K562 (cell line): ENCODE measurements around the gene TJP3. TPM values are rescaled to one million over a fixed set of nuclear protein-coding genes. Genes with fewer than 3 reads are reported as not detected.

Experiments
- ATAC-seq: fragments of 200-7000 bp; cut with Tn5 transposase; 3 replicates; pipeline ENCODE4 v1.9.1; 2020; ENCODE audit warnings: moderate library complexity
- BruUV-seq: library from RNA; stranded (reverse); fragments of 400-500 nt; replicated peaks from 2 replicates; lab custom pipeline; 2021; lab: Mats Ljungman, UMichigan
- CTCF ChIA-PET: fragments of 300-600 bp; formaldehyde crosslinking; extraction: SDS; loops from one replicate; lab custom pipeline; 2021; ENCODE audit warnings: low intra/inter-chr PET ratio; lab: Yijun Ruan, JAX
- POLR2A ChIA-PET: fragments of 300-600, 350-650 bp; sonication (Branson Sonifier 250); formaldehyde crosslinking; extraction: SDS; loops from one replicate; lab custom pipeline; 2021; ENCODE audit warnings: antibody characterized with exemption, inconsistent platforms; lab: Yijun Ruan, JAX
- DNase-seq, 4 experiments: peaks; one replicate each; pipeline versions ENCODE4 v3.0.0 to v3.0.0-alpha.2; 2011 to 2018; ENCODE audit warnings: low spot score in 3 of 4, mixed read lengths in 3 of 4; ENCODE audit errors: extremely low read depth in 1 of 4
- FAIRE-seq: peaks from 2 replicates; lab custom pipeline; 2011; peaks lifted over from hg19 to GRCh38; lab: Jason Lieb, UNC
- H2AFZ ChIP-seq: 2 replicates; pipeline ENCODE4 v1.6.0; 2011; ENCODE audit warnings: low read depth, low read length, control low read depth, inconsistent platforms
- H3K27ac ChIP-seq: fragments of 200-600 bp; 3 replicates; pipeline ENCODE4 v1.8.0; 2011; ENCODE audit warnings: low read depth, mild to moderate bottlenecking, control low read depth, inconsistent platforms, low read length, moderate library complexity, mixed read lengths; ENCODE audit errors: extremely low read depth
- H3K27me3 ChIP-seq, 2 experiments: fragments of 300-600 bp in 1 of 2; 2 replicates in 1 of 2; 3 replicates in 1 of 2; pipeline versions ENCODE4 v1.6.0 to v1.8.0; 2011; ENCODE audit warnings: inconsistent platforms in 2 of 2, low read length in 2 of 2, mild to moderate bottlenecking in 1 of 2, mixed read lengths in 1 of 2, moderate library complexity in 1 of 2; ENCODE audit not compliant: control insufficient read depth in 2 of 2, insufficient read depth in 2 of 2
- H3K36me3 ChIP-seq: fragments of 300-600 bp; 3 replicates; pipeline ENCODE4 v1.8.0; 2011; ENCODE audit warnings: mild to moderate bottlenecking, low read length, inconsistent platforms; ENCODE audit not compliant: control insufficient read depth, insufficient read depth
- H3K4me1 ChIP-seq, 2 experiments: fragments of 200-600 bp in 1 of 2; replicated peaks in 1 of 2; 2 replicates in 1 of 2; 3 replicates in 1 of 2; pipeline versions ENCODE4 v1.5.1 to v1.8.0; 2011; ENCODE audit warnings: inconsistent platforms in 2 of 2, low read length in 2 of 2, mild to moderate bottlenecking in 1 of 2, mixed read lengths in 1 of 2, moderate library complexity in 1 of 2; ENCODE audit not compliant: control insufficient read depth in 2 of 2, insufficient read depth in 2 of 2
- H3K4me2 ChIP-seq: 2 replicates; pipeline ENCODE4 v1.6.1; 2011; ENCODE audit warnings: low read length, control low read depth, inconsistent platforms, mixed read lengths; ENCODE audit not compliant: insufficient read depth
- H3K4me3 ChIP-seq: fragments of 200-600 bp; sonication (generic), shearing (Covaris generic); 2 replicates; pipeline ENCODE4 v1.5.1; 2016; ENCODE audit warnings: control low read depth, inconsistent platforms
- H3K79me2 ChIP-seq: fragments of 200-600 bp; 3 replicates; pipeline ENCODE4 v1.8.0; 2011; ENCODE audit warnings: low read length, inconsistent platforms; ENCODE audit not compliant: control insufficient read depth, insufficient read depth
- H3K9ac ChIP-seq, 2 experiments: 2 replicates each; pipeline versions ENCODE4 v1.6.0 to v1.6.1; 2011; ENCODE audit warnings: low read depth in 2 of 2, low read length in 2 of 2, control low read depth in 1 of 2, inconsistent platforms in 1 of 2, mild to moderate bottlenecking in 1 of 2, mixed read lengths in 1 of 2; ENCODE audit not compliant: insufficient read depth in 1 of 2
- H3K9me1 ChIP-seq: one replicate; pipeline ENCODE4 v1.6.0; 2011; ENCODE audit warnings: inconsistent platforms, mild to moderate bottlenecking, low read length, moderate library complexity; ENCODE audit not compliant: control insufficient read depth, insufficient read depth
- H3K9me3 ChIP-seq: replicated peaks from 2 replicates; pipeline ENCODE4 v1.5.1; 2011; ENCODE audit warnings: low read depth, low read length, inconsistent platforms; ENCODE audit not compliant: control insufficient read depth, insufficient read depth
- H4K20me1 ChIP-seq: replicated peaks from 2 replicates; pipeline ENCODE4 v1.6.1; 2011; ENCODE audit warnings: low read length, inconsistent platforms, mixed read lengths; ENCODE audit not compliant: control insufficient read depth, insufficient read depth
- NUFIP1 ChIP-seq: fragments of 450-650 bp; IDR thresholded peaks from 2 replicates; pipeline ENCODE4 v1.6.1; 2018; ENCODE audit not compliant: partially characterized antibody
- SMC3 ChIP-seq: conservative IDR thresholded peaks from 2 replicates; pipeline ENCODE4 v1.6.1; 2011; ENCODE audit warnings: low read depth, low read length, improper control_type of control experiment; ENCODE audit not compliant: insufficient read depth
- ZNF121 ChIP-seq: sonication (generic); formaldehyde crosslinking; conservative IDR thresholded peaks from 2 replicates; pipeline ENCODE4 v1.8.0; 2022; ENCODE audit warnings: missing genetic modification reagents
- WGBS: fragments of 100-300 bp; shearing (Covaris generic); methylation state at CpG from one replicate; pipeline ENCODE4 v1.1.6; 2016; ENCODE audit warnings: low coverage, mixed read lengths; ENCODE audit not compliant: insufficient coverage; ENCODE audit errors: missing lambda C conversion rate; 5-methylcytosine and 5-hydroxymethylcytosine counted together
- in situ Hi-C: fragments of 300-500 bp; cut with MboI; formaldehyde crosslinking; loops from 4 replicates; pipeline ENCODE4 v1.15.0; 2018; ENCODE audit warnings: inconsistent platforms, mixed read lengths
- intact Hi-C: fragments of 100-400 bp; cut with micrococcal nuclease; formaldehyde crosslinking; loops from 2 replicates; pipeline ENCODE4 v1.14.2; 2022
- polyA plus RNA-seq, 8 experiments: library from polyadenylated mRNA; depleted of rRNA in 4 of 8; stranded (reverse) in 5 of 8; unstranded in 3 of 8; fragments of >200 nt; fragmentation: Nextera tagmentation in 2 of 8; fragmentation: Illumina TruSeq in 1 of 8; extraction: Ambion mirVana in 2 of 8; extraction: Trizol in 1 of 8; gene quantifications; 2 replicates each; pipeline versions ENCODE4 v1.2.1 to v1.2.3, GENCODE V29; 2011 to 2014; ENCODE audit warnings: inconsistent platforms in 1 of 8, missing spikeins in 1 of 8
- total RNA-seq, 7 experiments: library from RNA; depleted of rRNA in 6 of 7; stranded (reverse); fragments of >200 nt in 6 of 7; fragmentation: Illumina TruSeq in 2 of 7; extraction: Trizol in 2 of 7; gene quantifications; 2 replicates each; pipeline versions ENCODE4 v1.2.1 to v1.2.3, GENCODE V29; 2011 to 2021; ENCODE audit warnings: low replicate concordance in 1 of 7
- TF ChIP-seq, protein P1 (sequence below): fragments of 450-650 bp; IDR thresholded peaks from 2 replicates; pipeline ENCODE4 v1.6.1; 2016; ENCODE audit warnings: borderline replicate concordance

The TJP3 gene
- total and polyA plus RNA-seq, 9 of the 15 experiments (the other 6 are each of a cell fraction or from before 2014, with no cell fraction given), result 0.11 to 2.4 (median 0.57) TPM; not detected in 1

DNA sequence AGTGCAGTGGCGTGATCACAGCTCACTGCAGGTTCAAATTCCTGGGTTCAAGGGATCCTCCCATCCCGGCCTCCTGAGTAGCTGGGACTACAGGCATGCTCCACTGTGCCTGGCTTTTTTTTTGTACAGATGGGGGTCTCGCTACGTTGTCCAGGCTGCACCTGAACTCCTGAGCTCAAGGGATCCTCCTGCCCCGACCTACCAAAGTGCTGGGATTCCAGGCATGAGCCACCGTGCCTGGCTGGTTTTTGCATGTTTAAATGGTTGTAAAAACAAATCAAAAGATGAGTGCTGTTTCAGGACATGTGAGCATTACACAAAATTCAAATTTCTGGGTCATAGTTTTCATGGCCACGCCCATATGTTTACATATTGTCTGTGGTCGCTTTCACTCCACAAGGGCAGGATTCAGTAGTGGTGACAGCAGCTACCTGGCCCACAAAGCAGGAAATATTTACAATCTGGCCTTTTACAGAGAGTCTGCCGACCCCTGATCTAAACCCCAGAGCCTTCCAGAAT lies 72.7 kb downstream of the TJP3 start:
- Histone ChIP-seq H3K79me2 (peaks cover 17% of the 10 kb centered on the region), H4K20me1 (no peaks in the 10 kb centered on the region), H3K9me3 (peaks cover 20% of the 10 kb centered on the region), H3K4me3 (no peak overlapping the region), H3K9me1 (no peaks in the 10 kb centered on the region), H3K9ac (no peak overlapping the region), H3K4me2 (no peak overlapping the region), H3K36me3 (peaks cover 28% of the 10 kb centered on the region; the same call in 2 of the 3 replicates), H3K27me3 (no peaks in the 10 kb centered on the region), H3K27ac (no peak overlapping the region), H2AFZ (no peak overlapping the region), H3K4me1 (peaks cover 0 to 39% of the 10 kb centered on the region in 2 experiments; a peak in 2 of 5 replicates)
- TF ChIP-seq, protein P1, sequence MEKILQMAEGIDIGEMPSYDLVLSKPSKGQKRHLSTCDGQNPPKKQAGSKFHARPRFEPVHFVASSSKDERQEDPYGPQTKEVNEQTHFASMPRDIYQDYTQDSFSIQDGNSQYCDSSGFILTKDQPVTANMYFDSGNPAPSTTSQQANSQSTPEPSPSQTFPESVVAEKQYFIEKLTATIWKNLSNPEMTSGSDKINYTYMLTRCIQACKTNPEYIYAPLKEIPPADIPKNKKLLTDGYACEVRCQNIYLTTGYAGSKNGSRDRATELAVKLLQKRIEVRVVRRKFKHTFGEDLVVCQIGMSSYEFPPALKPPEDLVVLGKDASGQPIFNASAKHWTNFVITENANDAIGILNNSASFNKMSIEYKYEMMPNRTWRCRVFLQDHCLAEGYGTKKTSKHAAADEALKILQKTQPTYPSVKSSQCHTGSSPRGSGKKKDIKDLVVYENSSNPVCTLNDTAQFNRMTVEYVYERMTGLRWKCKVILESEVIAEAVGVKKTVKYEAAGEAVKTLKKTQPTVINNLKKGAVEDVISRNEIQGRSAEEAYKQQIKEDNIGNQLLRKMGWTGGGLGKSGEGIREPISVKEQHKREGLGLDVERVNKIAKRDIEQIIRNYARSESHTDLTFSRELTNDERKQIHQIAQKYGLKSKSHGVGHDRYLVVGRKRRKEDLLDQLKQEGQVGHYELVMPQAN, result no peak
- TF ChIP-seq ZNF121, result peak; percentile 88
- TF ChIP-seq SMC3, result no peak
- TF ChIP-seq NUFIP1, result no peak
- ChIA-PET CTCF (no interaction called here), POLR2A (no interaction called here)
- intact Hi-C loops (loop anchor here (10.0 kb wide), 1 partner anchor 64 kb away; no protein-coding TSS in a partner anchor), in situ Hi-C loops (no loop called here)
- DNase-seq (no peak), FAIRE-seq (peak; percentile 65), ATAC-seq (no peak)
- BruUV-seq, result no TSS peak
- 70% methylated on average over 9 of the region's 9 CpGs for WGBS
